CD14-positive monocyte (primary cell): ENCODE results near the gene GPR15. TPM values are rescaled to one million over a fixed set of nuclear protein-coding genes. Genes with fewer than 3 reads are reported as not detected.
A peak's percentile ranks its signal among the peaks of the same experiment; 100 is the strongest.

Source experiments
- DNase-seq, 3 donors: peaks; one replicate each; pipeline ENCODE4 v3.0.0-alpha.2; 2011 to 2022
- H2AFZ ChIP-seq: 2 replicates; pipeline ENCODE4 v1.6.0; 2012; ENCODE audit warnings: mild to moderate bottlenecking, low read depth, low read length, inconsistent platforms; ENCODE audit not compliant: insufficient read depth, poor library complexity, severe bottlenecking
- H3K27ac ChIP-seq, 2 donors: 1 replicate in 1 of 2; 2 replicates in 1 of 2; pipeline ENCODE4 v1.5.1; 2012 to 2013; ENCODE audit warnings: low read length in 2 of 2, control low read depth in 1 of 2, inconsistent platforms in 1 of 2, low read depth in 1 of 2, mild to moderate bottlenecking in 1 of 2
- H3K27me3 ChIP-seq, 2 donors: one replicate each; pipeline versions ENCODE4 v1.6.0 to v1.6.1; 2011 to 2013; ENCODE audit warnings: low read length in 2 of 2; ENCODE audit not compliant: control insufficient read depth in 2 of 2, insufficient read depth in 2 of 2
- H3K36me3 ChIP-seq, 2 donors: replicated peaks in 1 of 2; 1 replicate in 1 of 2; 2 replicates in 1 of 2; pipeline versions ENCODE4 v1.5.1 to v1.6.1; 2012 to 2013; ENCODE audit warnings: low read length in 2 of 2, control low read depth in 1 of 2, inconsistent platforms in 1 of 2, mild to moderate bottlenecking in 1 of 2; ENCODE audit not compliant: insufficient read depth in 2 of 2, control insufficient read depth in 1 of 2
- H3K4me1 ChIP-seq, 2 donors: 1 replicate in 1 of 2; 2 replicates in 1 of 2; pipeline versions ENCODE4 v1.5.1 to v1.6.1; 2012 to 2013; ENCODE audit warnings: low read length in 2 of 2, control low read depth in 1 of 2, inconsistent platforms in 1 of 2, mild to moderate bottlenecking in 1 of 2, moderate library complexity in 1 of 2; ENCODE audit not compliant: insufficient read depth in 2 of 2, control insufficient read depth in 1 of 2
- H3K4me2 ChIP-seq: replicated peaks from 2 replicates; pipeline ENCODE3; 2012; ENCODE audit warnings: low read length, moderate library complexity, mild to moderate bottlenecking; ENCODE audit not compliant: poor library complexity, severe bottlenecking; ENCODE audit errors: extremely low read depth
- H3K4me3 ChIP-seq, 3 experiments: fragments of 200-600 bp in 1 of 3; sonication (generic) in 1 of 3; replicated peaks in 1 of 3; 1 replicate in 2 of 3; 2 replicates in 1 of 3; pipeline ENCODE4 v1.5.1; 2011 to 2013; ENCODE audit warnings: low read length in 3 of 3, mild to moderate bottlenecking in 3 of 3, control low read depth in 2 of 3, low read depth in 2 of 3, inconsistent platforms in 1 of 3, moderate library complexity in 1 of 3
- H3K79me2 ChIP-seq: 2 replicates; pipeline ENCODE4 v1.6.0; 2012; ENCODE audit warnings: mild to moderate bottlenecking, control low read depth, inconsistent platforms, low read length, moderate library complexity; ENCODE audit not compliant: insufficient read depth
- H3K9ac ChIP-seq: 2 replicates; pipeline ENCODE4 v1.6.0; 2017; ENCODE audit warnings: low read length, mild to moderate bottlenecking; ENCODE audit not compliant: insufficient read depth, poor library complexity, severe bottlenecking
- H3K9me3 ChIP-seq, 2 donors: replicated peaks in 1 of 2; 1 replicate in 1 of 2; 2 replicates in 1 of 2; pipeline versions ENCODE4 v1.5.1 to v1.6.1; 2012 to 2013; ENCODE audit warnings: low read length in 2 of 2, control low read depth in 1 of 2; ENCODE audit not compliant: control insufficient read depth in 1 of 2, insufficient read depth in 1 of 2
- H4K20me1 ChIP-seq: 2 replicates; pipeline ENCODE4 v1.6.0; 2012; ENCODE audit warnings: mild to moderate bottlenecking, low read length, control low read depth, moderate library complexity; ENCODE audit not compliant: insufficient read depth
- H3K27ac Mint-ChIP-seq, 7 donors: one replicate each; pipeline ENCODE4 v1.8.0; 2020; ENCODE audit warnings: mild to moderate bottlenecking in 7 of 7, mixed read lengths in 7 of 7, moderate library complexity in 6 of 7, inconsistent platforms in 2 of 7
- H3K27me3 Mint-ChIP-seq, 3 donors: one replicate each; pipeline ENCODE4 v1.8.0; 2021 to 2022; ENCODE audit warnings: low read depth in 3 of 3, mild to moderate bottlenecking in 3 of 3, mixed read lengths in 3 of 3, moderate library complexity in 3 of 3, inconsistent platforms in 1 of 3
- H3K36me3 Mint-ChIP-seq, 2 donors: one replicate each; pipeline ENCODE4 v1.8.0; 2020; ENCODE audit warnings: mixed read lengths in 2 of 2, inconsistent platforms in 1 of 2, mild to moderate bottlenecking in 1 of 2
- H3K4me1 Mint-ChIP-seq: one replicate; pipeline ENCODE4 v1.8.0; 2020; ENCODE audit warnings: mild to moderate bottlenecking, mixed read lengths
- H3K4me3 Mint-ChIP-seq, 2 donors: one replicate each; pipeline ENCODE4 v1.8.0; 2020; ENCODE audit warnings: mild to moderate bottlenecking in 2 of 2, mixed read lengths in 2 of 2, moderate library complexity in 1 of 2
- H3K9me3 Mint-ChIP-seq, 7 donors: one replicate each; pipeline ENCODE4 v1.8.0; 2020 to 2022; ENCODE audit warnings: mixed read lengths in 7 of 7, mild to moderate bottlenecking in 6 of 7, moderate library complexity in 6 of 7, inconsistent platforms in 2 of 7
- WGBS: methylation state at CpG from one replicate; pipeline ENCODE4 v1.1.5; 2013; ENCODE audit warnings: missing lambda C conversion rate; ENCODE audit not compliant: insufficient coverage; 5-methylcytosine and 5-hydroxymethylcytosine counted together
- intact Hi-C, 2 donors: fragments of 100-400 bp; cut with micrococcal nuclease; formaldehyde crosslinking; loops; one replicate each; pipeline versions ENCODE4 v1.15.0 to v1.15.1; 2023
- polyA plus RNA-seq, 3 donors: library from polyadenylated mRNA; depleted of rRNA in 1 of 3; unstranded in 2 of 3; stranded (reverse) in 1 of 3; fragments of 300-500 nt in 2 of 3; fragments of >200 nt in 1 of 3; fragmentation: Illumina TruSeq in 2 of 3; gene quantifications; 1 replicate in 2 of 3; 2 replicates in 1 of 3; pipeline ENCODE4 v1.2.3, GENCODE V29; 2012 to 2021
- TF ChIP-seq, protein P1 (sequence below): fragments of 200-600 bp; IDR thresholded peaks from one replicate; pipeline ENCODE4 v1.8.0; 2022; ENCODE audit warnings: antibody characterized with exemption, mild to moderate bottlenecking

The GPR15 gene
- polyA plus RNA-seq, 3 donors, result not detected

DNA sequence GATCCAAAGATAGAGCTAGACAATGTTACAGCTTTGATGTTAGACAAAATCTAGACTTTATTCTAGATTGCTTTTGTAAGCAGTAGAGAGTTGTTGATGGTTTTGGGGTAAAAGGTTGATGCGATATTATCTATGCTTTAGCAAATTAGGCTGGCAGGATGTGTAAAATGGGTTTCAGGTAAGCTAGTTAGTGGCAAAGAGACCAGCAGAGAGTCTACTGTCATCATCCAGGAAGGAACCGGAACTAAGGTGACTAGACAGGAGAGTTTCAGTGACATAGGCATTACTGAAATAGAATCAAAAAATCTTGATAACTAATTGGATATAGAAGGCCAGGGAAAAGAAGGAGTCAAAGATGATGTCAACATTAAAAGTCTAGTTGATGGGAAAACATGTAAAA is 23.2 kb upstream of the GPR15 start:
- Histone ChIP-seq H3K27me3 (no peaks in the 10 kb centered on the region), H3K36me3 (peaks cover 0 to 23% of the 10 kb centered on the region in 2 donors), H2AFZ (no peak overlapping the region), H3K79me2 (no peaks in the 10 kb centered on the region), H3K4me1 (peaks cover 6 to 9% of the 10 kb centered on the region in 2 donors), H3K9me3 (no peaks in the 10 kb centered on the region), H3K27ac (no peak overlapping the region), H4K20me1 (no peaks in the 10 kb centered on the region), H3K9ac (no peak overlapping the region), H3K4me2 (no peak overlapping the region), H3K4me3 (no peak overlapping the region)
- H3K27ac Mint-ChIP-seq, result peak overlapping the region in 1 of 7 donors; percentile 7
- H3K27me3 Mint-ChIP-seq, result no peaks in the 10 kb centered on the region
- H3K36me3 Mint-ChIP-seq, result peaks cover 25 to 33% of the 10 kb centered on the region in 2 donors
- no peak overlapping the region for H3K4me3 Mint-ChIP-seq
- no peak for DNase-seq
- TF ChIP-seq, protein P1, sequence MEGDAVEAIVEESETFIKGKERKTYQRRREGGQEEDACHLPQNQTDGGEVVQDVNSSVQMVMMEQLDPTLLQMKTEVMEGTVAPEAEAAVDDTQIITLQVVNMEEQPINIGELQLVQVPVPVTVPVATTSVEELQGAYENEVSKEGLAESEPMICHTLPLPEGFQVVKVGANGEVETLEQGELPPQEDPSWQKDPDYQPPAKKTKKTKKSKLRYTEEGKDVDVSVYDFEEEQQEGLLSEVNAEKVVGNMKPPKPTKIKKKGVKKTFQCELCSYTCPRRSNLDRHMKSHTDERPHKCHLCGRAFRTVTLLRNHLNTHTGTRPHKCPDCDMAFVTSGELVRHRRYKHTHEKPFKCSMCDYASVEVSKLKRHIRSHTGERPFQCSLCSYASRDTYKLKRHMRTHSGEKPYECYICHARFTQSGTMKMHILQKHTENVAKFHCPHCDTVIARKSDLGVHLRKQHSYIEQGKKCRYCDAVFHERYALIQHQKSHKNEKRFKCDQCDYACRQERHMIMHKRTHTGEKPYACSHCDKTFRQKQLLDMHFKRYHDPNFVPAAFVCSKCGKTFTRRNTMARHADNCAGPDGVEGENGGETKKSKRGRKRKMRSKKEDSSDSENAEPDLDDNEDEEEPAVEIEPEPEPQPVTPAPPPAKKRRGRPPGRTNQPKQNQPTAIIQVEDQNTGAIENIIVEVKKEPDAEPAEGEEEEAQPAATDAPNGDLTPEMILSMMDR, result no peak
- peaks cover 0 to 5% (median 0%) of the 10 kb centered on the region in 7 donors for H3K9me3 Mint-ChIP-seq
- intact Hi-C loops, result no loop called here
- 100% methylated on average over 2 of the region's 2 CpGs for WGBS
- H3K4me1 Mint-ChIP-seq, result peaks cover 13% of the 10 kb centered on the region

DNA sequence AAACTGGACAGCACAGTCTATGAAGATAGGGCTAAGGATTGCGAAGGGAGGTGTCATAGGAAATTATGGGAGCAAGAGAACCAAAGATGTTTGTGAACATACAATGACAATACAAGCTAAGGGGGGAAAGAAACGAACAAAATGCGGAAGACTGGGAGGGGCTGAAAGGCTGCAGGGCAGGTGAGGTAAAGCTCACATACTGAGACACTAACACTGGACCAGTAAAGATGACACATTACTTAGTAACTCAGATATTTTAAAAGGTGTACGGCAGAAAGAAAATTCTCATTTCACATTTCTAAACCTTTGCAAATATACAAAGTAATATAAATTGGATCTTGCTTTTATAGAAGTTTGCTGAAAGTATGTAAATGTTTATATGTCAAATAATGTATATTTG is 19.2 kb upstream of the GPR15 start:
- Histone ChIP-seq H2AFZ (no peak overlapping the region), H3K9ac (no peak overlapping the region), H3K27ac (peak overlapping the region in 1 of 2 donors; percentile 51), H3K27me3 (no peaks in the 10 kb centered on the region), H3K4me3 (no peak overlapping the region), H3K36me3 (peaks cover 22 to 54% of the 10 kb centered on the region in 2 donors), H3K4me2 (no peak overlapping the region), H4K20me1 (no peaks in the 10 kb centered on the region), H3K79me2 (no peaks in the 10 kb centered on the region), H3K4me1 (peaks cover 6 to 11% of the 10 kb centered on the region in 2 donors), H3K9me3 (no peaks in the 10 kb centered on the region)
- H3K9me3 Mint-ChIP-seq, result no peaks in the 10 kb centered on the region
- WGBS, result 100% methylated on average over 1 of the region's 4 CpGs
- no peaks in the 10 kb centered on the region for H3K27me3 Mint-ChIP-seq
- TF ChIP-seq, protein P1, result no peak
- no peak for DNase-seq
- intact Hi-C loops, result no loop called here
- peaks cover 53 to 55% of the 10 kb centered on the region in 2 donors for H3K36me3 Mint-ChIP-seq
- H3K4me3 Mint-ChIP-seq, result no peak overlapping the region
- H3K4me1 Mint-ChIP-seq, result peaks cover 16% of the 10 kb centered on the region
- H3K27ac Mint-ChIP-seq, result peak overlapping the region in 5 of 7 donors; percentile 4 to 40 (median 14)
